Esophagus muscularis mucosa (tissue), 3 donors: Measurements from ENCODE around the gene UBE2D1.

Source experiments
- CTCF ChIP-seq, 3 experiments: fragments of 200-600 bp in 2 of 3; fragments of 450-650 bp in 1 of 3; sonication (generic) in 2 of 3; IDR thresholded peaks; one replicate each; pipeline ENCODE4 v1.5.1; 2017 to 2019; ENCODE audit warnings: antibody characterized with exemption in 3 of 3, mild to moderate bottlenecking in 2 of 3, moderate library complexity in 1 of 3
- POLR2A ChIP-seq: fragments of 450-650 bp; IDR thresholded peaks from one replicate; pipeline ENCODE4 v1.6.1; 2017; ENCODE audit warnings: antibody characterized with exemption, moderate library complexity, mild to moderate bottlenecking, low read depth
- POLR2AphosphoS5 ChIP-seq, 2 donors: sonication (generic); formaldehyde crosslinking; IDR thresholded peaks; one replicate each; pipeline ENCODE4 v1.6.1; 2017; ENCODE audit warnings: antibody characterized with exemption in 2 of 2

GRCh38 chr10:58359541-58359940, 24.7 kb downstream of the UBE2D1 start:
- TF ChIP-seq CTCF (IDR thresholded peaks at IDR 0.05) (no peak), POLR2AphosphoS5 (IDR thresholded peaks at IDR 0.05) (no peak), POLR2A (no peak)
